Thyroid gland (tissue), 4 donors: ENCODE results near the gene DMGDH. TPM values are rescaled to one million over a fixed set of nuclear protein-coding genes. Genes with fewer than 3 reads are reported as not detected.

Experiments
- DNase-seq, 2 donors: peaks; one replicate each; pipeline ENCODE4 v3.0.0-alpha.2; 2019
- H3K27ac ChIP-seq, 3 donors: fragments of 200-600 bp; sonication (generic); 1 replicate in 2 of 3; 2 replicates in 1 of 3; pipeline ENCODE4 v1.5.1; 2016 to 2019; ENCODE audit warnings: mild to moderate bottlenecking in 1 of 3, moderate library complexity in 1 of 3
- H3K27me3 ChIP-seq: fragments of 200-600 bp; sonication (generic); one replicate; pipeline ENCODE4 v1.5.1; 2019
- H3K36me3 ChIP-seq, 2 donors: fragments of 200-600 bp; sonication (generic); one replicate each; pipeline ENCODE4 v1.5.1; 2016 to 2019
- H3K4me1 ChIP-seq, 2 donors: fragments of 200-600 bp; sonication (generic); one replicate each; pipeline ENCODE4 v1.5.1; 2017 to 2019
- H3K4me3 ChIP-seq, 3 donors: fragments of 200-600 bp; sonication (generic); replicated peaks in 1 of 3; 1 replicate in 2 of 3; 2 replicates in 1 of 3; pipeline ENCODE4 v1.5.1; 2016; ENCODE audit warnings: mild to moderate bottlenecking in 1 of 3
- H3K9me3 ChIP-seq: fragments of 200-600 bp; sonication (generic); one replicate; pipeline ENCODE4 v1.5.1; 2017
- CTCF ChIP-seq, 6 experiments: fragments of 200-600 bp in 3 of 6; fragments of 450-650 bp in 3 of 6; sonication (generic) in 3 of 6; IDR thresholded peaks; one replicate each; pipeline ENCODE4 v1.5.1; 2016 to 2019; ENCODE audit warnings: antibody characterized with exemption in 6 of 6, mild to moderate bottlenecking in 2 of 6, inconsistent platforms in 1 of 6, moderate library complexity in 1 of 6
- POLR2A ChIP-seq, 2 donors: fragments of 450-650 bp; IDR thresholded peaks; one replicate each; pipeline ENCODE4 v1.6.1; 2017; ENCODE audit warnings: antibody characterized with exemption in 2 of 2, mild to moderate bottlenecking in 2 of 2, moderate library complexity in 1 of 2
- WGBS, 2 donors: methylation state at CpG; one replicate each; pipeline ENCODE4 v1.1.5; 2017; 5-methylcytosine and 5-hydroxymethylcytosine counted together
- intact Hi-C: fragments of 100-400 bp; cut with DNase I; formaldehyde crosslinking; loops from one replicate; pipeline ENCODE4 v1.15.1; 2023
- total RNA-seq, 4 donors: library from RNA; depleted of rRNA; stranded (reverse); fragments of >200 nt; gene quantifications; one replicate each; pipeline ENCODE4 v1.2.3, GENCODE V29; 2016

Gene DMGDH
- total RNA-seq, 4 donors from 2014 or later, result 7.0 to 15.9 (median 10.4) TPM

GRCh38 chr5:79001471-79001870 is 68.0 kb downstream of the DMGDH start:
- H3K4me1 ChIP-seq, result peaks cover 8 to 18% of the 10 kb centered on the region in 2 donors
- TF ChIP-seq POLR2A (IDR thresholded peaks at IDR 0.05) (no peak), CTCF (IDR thresholded peaks at IDR 0.05) (no peak)
- H3K27ac ChIP-seq, result peak overlapping the region; percentile 1 to 77 (median 53)
- intact Hi-C loops, result no loop called here
- no peaks in the 10 kb centered on the region for H3K9me3 ChIP-seq
- H3K4me3 ChIP-seq, result no peak overlapping the region
- no peaks in the 10 kb centered on the region for H3K36me3 ChIP-seq
- H3K27me3 ChIP-seq, result no peaks in the 10 kb centered on the region
- DNase-seq, result no peak

GRCh38 chr5:78997090-78997489 is 72.4 kb downstream of the DMGDH start:
- no peak overlapping the region for H3K4me3 ChIP-seq
- no peak for DNase-seq
- intact Hi-C loops, result no loop called here
- no peaks in the 10 kb centered on the region for H3K9me3 ChIP-seq
- H3K27me3 ChIP-seq, result no peaks in the 10 kb centered on the region
- no peak for TF ChIP-seq CTCF (IDR thresholded peaks at IDR 0.05)
- TF ChIP-seq POLR2A (IDR thresholded peaks at IDR 0.05), result no peak
- H3K27ac ChIP-seq, result no peak overlapping the region
- WGBS, 2 donors, result 95% methylated on average over 2 of the region's 2 CpGs
- H3K4me1 ChIP-seq, result peaks cover 8 to 13% of the 10 kb centered on the region in 2 donors
- H3K36me3 ChIP-seq, result no peaks in the 10 kb centered on the region

GRCh38 chr5:78995521-78996007 is 73.9 kb downstream of the DMGDH start:
- intact Hi-C loops, result no loop called here
- TF ChIP-seq CTCF (IDR thresholded peaks at IDR 0.05) (no peak), POLR2A (IDR thresholded peaks at IDR 0.05) (no peak)
- Histone ChIP-seq H3K4me3 (no peak overlapping the region), H3K36me3 (no peaks in the 10 kb centered on the region), H3K9me3 (no peaks in the 10 kb centered on the region), H3K4me1 (no peaks in the 10 kb centered on the region), H3K27ac (no peak overlapping the region), H3K27me3 (no peaks in the 10 kb centered on the region)
- 48 to 54% methylated on average over 2 of the region's 2 CpGs for WGBS, 2 donors
- DNase-seq, result no peak

GRCh38 chr5:78993165-78993564 is 76.3 kb downstream of the DMGDH start:
- intact Hi-C loops, result no loop called here
- no peak overlapping the region for H3K27ac ChIP-seq
- H3K36me3 ChIP-seq, result no peaks in the 10 kb centered on the region
- no peaks in the 10 kb centered on the region for H3K4me1 ChIP-seq
- no peak for DNase-seq
- no peaks in the 10 kb centered on the region for H3K9me3 ChIP-seq
- no peak overlapping the region for H3K4me3 ChIP-seq
- H3K27me3 ChIP-seq, result no peaks in the 10 kb centered on the region
- TF ChIP-seq POLR2A (IDR thresholded peaks at IDR 0.05), result no peak
- TF ChIP-seq CTCF (IDR thresholded peaks at IDR 0.05), result no peak

- TF ChIP-seq CTCF (IDR thresholded peaks at IDR 0.05) (no peak), POLR2A (IDR thresholded peaks at IDR 0.05) (no peak)
- 95 to 99% methylated on average over 2 of the region's 2 CpGs for WGBS, 2 donors
Measured at GRCh38 chr5:78992146-78992545, 77.3 kb downstream of the DMGDH start.

More at GRCh38 chr5:78992146-78992545, 77.3 kb downstream of the DMGDH start:
- H3K36me3 ChIP-seq, result no peaks in the 10 kb centered on the region
- no peaks in the 10 kb centered on the region for H3K4me1 ChIP-seq
- intact Hi-C loops, result no loop called here
- no peaks in the 10 kb centered on the region for H3K27me3 ChIP-seq
- no peak overlapping the region for H3K4me3 ChIP-seq
- no peak for DNase-seq
- no peak overlapping the region for H3K27ac ChIP-seq
- H3K9me3 ChIP-seq, result no peaks in the 10 kb centered on the region
